Cardiac muscle cell (in vitro differentiated cells and primary cell): Measurements from ENCODE around the gene LCE2B. TPM values are rescaled to one million over a fixed set of nuclear protein-coding genes. Genes with fewer than 3 reads are reported as not detected.
A peak's percentile ranks its signal among the peaks of the same experiment; 100 is the strongest.
"Not testable (repeated sequence)": the region's sequence is repeated elsewhere in the genome, so short reads cannot be mapped to it uniquely, and the experiment has no call there.

Source experiments
- DNase-seq, 2 donors: peaks; one replicate each; pipeline versions ENCODE4 v3.0.0 to v3.0.0-alpha.2; 2010 to 2017; ENCODE audit warnings: low read depth in 1 of 2, low spot score in 1 of 2
- H3K27ac ChIP-seq: fragments of 200-600 bp; sonication (generic); 2 replicates; pipeline ENCODE4 v1.5.1; 2016
- H3K27me3 ChIP-seq: fragments of 200-600 bp; sonication (generic); 2 replicates; pipeline ENCODE4 v1.6.0; 2016; ENCODE audit warnings: control low read depth
- H3K36me3 ChIP-seq: fragments of 200-600 bp; sonication (generic); 2 replicates; pipeline ENCODE4 v1.5.1; 2016; ENCODE audit warnings: control low read depth
- H3K4me1 ChIP-seq: fragments of 200-600 bp; sonication (generic); 2 replicates; pipeline ENCODE4 v1.8.1; 2017; ENCODE audit warnings: low read depth, mild to moderate bottlenecking, mixed run types
- H3K4me3 ChIP-seq: fragments of 200-600 bp; sonication (generic); 2 replicates; pipeline ENCODE4 v1.5.1; 2016; ENCODE audit warnings: mild to moderate bottlenecking
- H3K9me3 ChIP-seq: fragments of 200-600 bp; sonication (generic); 2 replicates; pipeline ENCODE4 v1.5.1; 2017; ENCODE audit warnings: low read depth, mild to moderate bottlenecking, control low read depth
- CTCF ChIP-seq: IDR thresholded peaks from 2 replicates; pipeline ENCODE4 v1.5.1; 2012; ENCODE audit warnings: low read depth, mild to moderate bottlenecking, low read length
- polyA plus RNA-seq: library from polyadenylated mRNA; unstranded; fragments of >200 nt; fragmentation: Nextera tagmentation; extraction: Ambion mirVana; gene quantifications from 2 replicates; pipeline ENCODE4 v1.2.1, GENCODE V29; 2016
- total RNA-seq: library from RNA; depleted of rRNA; stranded (reverse); fragments of >200 nt; gene quantifications from 2 replicates; pipeline ENCODE4 v1.2.3, GENCODE V29; 2016

LCE2B gene
- total RNA-seq (not detected in 2 replicates), polyA plus RNA-seq (not detected in 2 replicates)

GRCh38 chr1:152685823-152686222 lies at the start of gene LCE2B:
Gene LCE2B, plus strand, starts transcription at chr1:152686123. Its CDS starts 721 bp downstream, at chr1:152686844.
- not testable (repeated sequence) for H3K4me3 ChIP-seq, H3K36me3 ChIP-seq, H3K27me3 ChIP-seq, H3K27ac ChIP-seq, DNase-seq, H3K4me1 ChIP-seq, H3K9me3 ChIP-seq

- DNase-seq: no peak
- H3K27me3 ChIP-seq: no peaks in the 10 kb centered on the region
- no peaks in the 10 kb centered on the region for H3K4me1 ChIP-seq
- no peak for TF ChIP-seq CTCF
- no peaks in the 10 kb centered on the region for H3K36me3 ChIP-seq
- H3K27ac ChIP-seq: no peak overlapping the region
- H3K4me3 ChIP-seq: no peak overlapping the region
- H3K9me3 ChIP-seq: no peaks in the 10 kb centered on the region
These were observed 45.6 kb upstream of the LCE2B start for GRCh38 chr1:152640351-152640750.

GRCh38 chr1:152643945-152644344 lies 42.0 kb upstream of the LCE2B start:
- no peak for DNase-seq
- Histone ChIP-seq H3K9me3 (no peaks in the 10 kb centered on the region), H3K36me3 (no peaks in the 10 kb centered on the region), H3K27me3 (no peaks in the 10 kb centered on the region), H3K4me1 (no peaks in the 10 kb centered on the region), H3K27ac (no peak overlapping the region), H3K4me3 (no peak overlapping the region)
- TF ChIP-seq CTCF: no peak

- TF ChIP-seq CTCF: no peak
- DNase-seq: no peak
- Histone ChIP-seq H3K4me1 (no peaks in the 10 kb centered on the region), H3K27me3 (no peaks in the 10 kb centered on the region), H3K36me3 (no peaks in the 10 kb centered on the region), H3K9me3 (no peaks in the 10 kb centered on the region), H3K27ac (no peak overlapping the region), H3K4me3 (no peak overlapping the region)
These were observed 40.8 kb upstream of the LCE2B start for GRCh38 chr1:152645146-152645545.

GRCh38 chr1:152646656-152647055 lies 39.3 kb upstream of the LCE2B start:
- H3K9me3 ChIP-seq: no peaks in the 10 kb centered on the region
- TF ChIP-seq CTCF: no peak

GRCh38 chr1:152654110-152654509 lies 31.8 kb upstream of the LCE2B start:
- H3K9me3 ChIP-seq: no peaks in the 10 kb centered on the region
- H3K27me3 ChIP-seq: no peaks in the 10 kb centered on the region
- no peaks in the 10 kb centered on the region for H3K36me3 ChIP-seq
- H3K27ac ChIP-seq: no peak overlapping the region
- H3K4me1 ChIP-seq: no peaks in the 10 kb centered on the region
- peak; percentile 77 for TF ChIP-seq CTCF
- no peak overlapping the region for H3K4me3 ChIP-seq
- peak in 1 of 2 donors; percentile 54 for DNase-seq

More at GRCh38 chr1:152646656-152647055, 39.3 kb upstream of the LCE2B start:
- no peaks in the 10 kb centered on the region for H3K27me3 ChIP-seq
- no peaks in the 10 kb centered on the region for H3K36me3 ChIP-seq
- H3K27ac ChIP-seq: no peak overlapping the region
- no peaks in the 10 kb centered on the region for H3K4me1 ChIP-seq
- no peak overlapping the region for H3K4me3 ChIP-seq
- no peak for DNase-seq
